Activated T-cell treated with anti-CD3 and anti-CD28 coated beads, Interleukin-2, amount 50 U/mL, for 24 hours (primary cell): ENCODE measurements around the gene SNX10.

ENCODE experiments used
- DNase-seq: peaks from one replicate; pipeline ENCODE4 v3.0.0-alpha.2; 2020
- H3K27ac Mint-ChIP-seq: 2 replicates; pipeline ENCODE4 v1.8.0; 2020; ENCODE audit warnings: mild to moderate bottlenecking, mixed read lengths
- H3K27me3 Mint-ChIP-seq: 2 replicates; pipeline ENCODE4 v1.8.0; 2020; ENCODE audit warnings: mixed read lengths
- H3K36me3 Mint-ChIP-seq: 2 replicates; pipeline ENCODE4 v1.8.0; 2020; ENCODE audit warnings: low read depth, mixed read lengths
- H3K4me1 Mint-ChIP-seq: 2 replicates; pipeline ENCODE4 v1.8.0; 2020; ENCODE audit warnings: low read depth, mixed read lengths
- H3K4me3 Mint-ChIP-seq: 2 replicates; pipeline ENCODE4 v1.8.0; 2020; ENCODE audit warnings: mild to moderate bottlenecking, moderate library complexity, mixed read lengths
- H3K9me3 Mint-ChIP-seq: 2 replicates; pipeline ENCODE4 v1.8.0; 2020; ENCODE audit warnings: mixed read lengths

Gene SNX10

GRCh38 chr7:26406433-26406832 lies 114.8 kb downstream of the SNX10 start:
- no peak for DNase-seq
- H3K4me3 Mint-ChIP-seq: no peak overlapping the region
- H3K36me3 Mint-ChIP-seq: no peaks in the 10 kb centered on the region
- H3K4me1 Mint-ChIP-seq: no peaks in the 10 kb centered on the region
- H3K9me3 Mint-ChIP-seq: no peaks in the 10 kb centered on the region
- H3K27me3 Mint-ChIP-seq: peaks cover 30% of the 10 kb centered on the region
- no peak overlapping the region for H3K27ac Mint-ChIP-seq

- Mint-ChIP-seq H3K27me3 (peaks cover 31% of the 10 kb centered on the region), H3K4me3 (no peak overlapping the region), H3K4me1 (no peaks in the 10 kb centered on the region), H3K36me3 (no peaks in the 10 kb centered on the region), H3K9me3 (no peaks in the 10 kb centered on the region), H3K27ac (no peak overlapping the region)
- no peak for DNase-seq
Measured at GRCh38 chr7:26409661-26410547, 118.2 kb downstream of the SNX10 start.

GRCh38 chr7:26413007-26413691 lies 121.5 kb downstream of the SNX10 start:
- H3K4me3 Mint-ChIP-seq: no peak overlapping the region
- H3K27ac Mint-ChIP-seq: no peak overlapping the region
- no peaks in the 10 kb centered on the region for H3K36me3 Mint-ChIP-seq
- no peak for DNase-seq
- H3K9me3 Mint-ChIP-seq: no peaks in the 10 kb centered on the region
- H3K4me1 Mint-ChIP-seq: no peaks in the 10 kb centered on the region
- peaks cover 16% of the 10 kb centered on the region for H3K27me3 Mint-ChIP-seq

- no peak for DNase-seq
- no peaks in the 10 kb centered on the region for H3K4me1 Mint-ChIP-seq
- no peaks in the 10 kb centered on the region for H3K36me3 Mint-ChIP-seq
- no peaks in the 10 kb centered on the region for H3K9me3 Mint-ChIP-seq
- H3K27me3 Mint-ChIP-seq: peaks cover 28% of the 10 kb centered on the region
- no peak overlapping the region for H3K27ac Mint-ChIP-seq
- H3K4me3 Mint-ChIP-seq: no peak overlapping the region
Measured at GRCh38 chr7:26416004-26416403, 124.3 kb downstream of the SNX10 start.

GRCh38 chr7:26417911-26418413 lies 126.3 kb downstream of the SNX10 start:
- H3K4me1 Mint-ChIP-seq: no peaks in the 10 kb centered on the region
- no peaks in the 10 kb centered on the region for H3K36me3 Mint-ChIP-seq
- H3K27ac Mint-ChIP-seq: no peak overlapping the region
- no peaks in the 10 kb centered on the region for H3K9me3 Mint-ChIP-seq
- no peak for DNase-seq
- H3K4me3 Mint-ChIP-seq: no peak overlapping the region
- peaks cover 33% of the 10 kb centered on the region for H3K27me3 Mint-ChIP-seq

- Mint-ChIP-seq H3K9me3 (no peaks in the 10 kb centered on the region), H3K4me1 (no peaks in the 10 kb centered on the region), H3K27me3 (peaks cover 25% of the 10 kb centered on the region), H3K27ac (no peak overlapping the region), H3K4me3 (no peak overlapping the region), H3K36me3 (no peaks in the 10 kb centered on the region)
- no peak for DNase-seq
Measured at GRCh38 chr7:26419198-26419597, 127.5 kb downstream of the SNX10 start.

GRCh38 chr7:26420422-26421019 lies 128.9 kb downstream of the SNX10 start:
- Mint-ChIP-seq H3K4me1 (no peaks in the 10 kb centered on the region), H3K36me3 (no peaks in the 10 kb centered on the region), H3K27me3 (peaks cover 25% of the 10 kb centered on the region), H3K4me3 (no peak overlapping the region), H3K27ac (no peak overlapping the region), H3K9me3 (no peaks in the 10 kb centered on the region)
- DNase-seq: no peak

- Mint-ChIP-seq H3K4me3 (no peak overlapping the region), H3K27me3 (peaks cover 30% of the 10 kb centered on the region), H3K9me3 (no peaks in the 10 kb centered on the region), H3K4me1 (no peaks in the 10 kb centered on the region), H3K27ac (no peak overlapping the region), H3K36me3 (no peaks in the 10 kb centered on the region)
- no peak for DNase-seq
Measured at GRCh38 chr7:26422761-26423160, 131.1 kb downstream of the SNX10 start.

- no peak overlapping the region for H3K27ac Mint-ChIP-seq
- H3K4me1 Mint-ChIP-seq: no peaks in the 10 kb centered on the region
- DNase-seq: no peak
- H3K36me3 Mint-ChIP-seq: no peaks in the 10 kb centered on the region
- H3K4me3 Mint-ChIP-seq: no peak overlapping the region
- peaks cover 24% of the 10 kb centered on the region for H3K27me3 Mint-ChIP-seq
- H3K9me3 Mint-ChIP-seq: no peaks in the 10 kb centered on the region
Measured at GRCh38 chr7:26423436-26423835, 131.8 kb downstream of the SNX10 start.
